HG02610 (cell line): ENCODE data around the gene ANKRD1.
A peak's percentile ranks its signal among the peaks of the same experiment; 100 is the strongest.
"Not testable (repeated sequence)": the region's sequence is repeated elsewhere in the genome, so short reads cannot be mapped to it uniquely, and the experiment has no call there.

Experiments used
- ATAC-seq: cut with Tn5 transposase; IDR thresholded peaks from one replicate; pipeline ENCODE4 v1.9.1; 2021; ENCODE audit warnings: mild to moderate bottlenecking, moderate library complexity; ENCODE audit not compliant: unreplicated experiment

The ANKRD1 gene

DNA sequence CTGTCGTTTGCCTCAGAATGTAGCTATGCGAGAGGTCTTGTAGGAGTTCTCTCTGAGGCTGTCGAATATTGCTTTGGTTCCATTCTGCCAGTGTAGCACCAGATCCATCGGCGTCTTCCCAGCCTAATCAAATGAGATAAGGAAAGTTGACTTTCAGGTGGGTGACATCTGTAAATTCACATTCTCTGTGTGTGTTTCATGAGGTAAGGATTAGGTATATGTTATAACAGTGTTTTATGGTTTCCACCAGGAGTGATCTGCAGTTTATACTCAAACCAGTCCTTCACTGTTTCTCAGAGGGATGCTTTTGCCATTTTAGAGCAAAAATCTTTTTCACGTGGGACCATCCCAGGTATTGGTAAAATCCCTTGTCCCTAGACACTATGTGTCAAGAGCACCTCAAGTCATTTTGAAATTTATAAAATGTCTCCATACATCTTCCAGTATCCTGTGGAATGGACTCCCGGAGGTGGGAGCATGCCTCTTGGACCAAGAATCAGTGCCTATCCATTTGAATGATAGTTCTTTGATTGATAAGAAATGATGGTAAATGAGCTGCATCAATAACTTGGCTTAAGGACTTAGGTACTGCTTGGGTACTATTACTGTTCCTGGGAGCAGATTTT lies 7.9 kb downstream of the ANKRD1 start:
- ATAC-seq: no peak

DNA sequence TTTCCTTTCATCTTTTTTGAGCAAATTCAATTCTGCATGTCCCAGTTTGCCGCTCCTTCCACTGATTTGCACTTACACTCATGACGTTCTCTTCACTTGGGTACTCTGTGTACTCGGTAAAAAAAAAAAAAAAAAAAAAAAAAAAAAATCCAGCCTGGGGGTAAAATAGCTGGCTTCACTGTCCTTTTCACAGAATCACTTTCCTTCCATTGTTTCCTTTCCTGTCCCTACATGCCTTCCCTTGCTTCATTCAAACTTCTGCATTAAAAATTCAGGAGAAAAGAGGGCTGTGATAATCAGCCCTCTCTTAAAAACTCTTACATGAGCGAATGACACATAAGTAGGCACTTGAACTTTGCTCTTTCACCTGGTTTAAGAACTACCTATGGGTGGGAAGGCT lies 8.7 kb downstream of the ANKRD1 start:
- no peak for ATAC-seq

DNA sequence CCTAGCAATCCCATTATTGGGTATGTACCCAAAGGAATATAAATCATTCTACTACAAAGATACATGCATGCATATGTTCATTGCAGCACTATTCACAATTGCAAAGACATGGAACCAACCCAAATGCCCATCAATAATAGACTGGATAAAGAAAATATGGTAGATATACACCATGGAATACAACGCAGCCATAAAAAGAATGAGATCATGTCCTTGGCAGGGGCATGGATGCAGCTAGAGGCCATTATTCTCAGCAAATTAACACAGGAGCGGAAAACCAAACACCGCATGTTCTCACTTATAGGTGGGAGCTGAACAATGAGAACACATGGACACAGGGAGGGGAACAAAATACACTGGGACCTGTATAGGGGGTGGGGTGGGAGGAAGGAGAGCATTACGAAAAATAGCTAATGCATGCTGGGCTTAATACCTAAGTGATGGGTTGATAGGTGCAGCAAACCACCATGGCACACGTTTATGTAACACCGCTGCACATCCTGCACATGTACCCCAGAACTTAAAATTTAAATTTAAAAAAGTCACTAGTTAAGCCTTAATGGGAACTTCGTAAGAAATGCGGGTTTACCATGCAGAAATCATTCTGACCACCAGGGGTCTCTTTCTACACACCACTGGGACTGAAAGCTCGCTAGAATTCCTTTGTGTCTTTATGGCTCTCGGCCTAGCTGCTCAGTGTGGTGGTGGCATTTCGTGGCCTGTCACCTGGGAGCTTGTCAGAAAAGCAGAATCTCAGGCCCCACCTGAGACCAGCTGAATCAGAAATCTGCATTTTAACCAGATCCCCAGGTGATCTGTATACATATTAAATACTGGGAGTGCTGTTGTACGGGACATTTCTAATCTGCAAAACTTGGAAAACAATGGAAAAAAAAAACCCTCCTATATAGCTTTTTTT lies 9.5 kb downstream of the ANKRD1 start:
- ATAC-seq: peak; percentile 76

GRCh38 chr10:90906596-90906995 lies 14.3 kb downstream of the ANKRD1 start:
- no peak for ATAC-seq

- peak; percentile 71 for ATAC-seq
Measured at GRCh38 chr10:90905925-90906324, 15.0 kb downstream of the ANKRD1 start.

DNA sequence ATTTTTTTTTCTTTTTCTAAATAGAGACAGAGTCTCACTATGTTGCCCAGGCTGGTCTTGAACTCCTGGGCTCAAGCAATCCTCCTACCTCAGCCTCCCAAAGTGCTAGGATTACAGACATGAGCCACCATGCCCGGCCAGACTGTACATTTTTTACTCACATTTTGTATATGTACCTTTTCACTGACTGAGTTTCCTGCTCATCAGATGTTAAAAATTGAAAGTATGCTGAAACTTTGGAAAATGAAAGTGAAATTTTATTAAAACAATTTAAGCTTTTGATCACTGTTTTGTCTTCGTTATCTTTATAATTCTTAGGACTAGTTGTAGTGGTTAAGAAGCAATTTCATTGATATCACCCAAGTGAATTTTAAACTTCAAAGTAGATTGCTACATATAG lies 24.0 kb downstream of the ANKRD1 start:
- ATAC-seq: not testable (repeated sequence)

- no peak for ATAC-seq
Measured at GRCh38 chr10:90893190-90893589, 27.7 kb downstream of the ANKRD1 start.

DNA sequence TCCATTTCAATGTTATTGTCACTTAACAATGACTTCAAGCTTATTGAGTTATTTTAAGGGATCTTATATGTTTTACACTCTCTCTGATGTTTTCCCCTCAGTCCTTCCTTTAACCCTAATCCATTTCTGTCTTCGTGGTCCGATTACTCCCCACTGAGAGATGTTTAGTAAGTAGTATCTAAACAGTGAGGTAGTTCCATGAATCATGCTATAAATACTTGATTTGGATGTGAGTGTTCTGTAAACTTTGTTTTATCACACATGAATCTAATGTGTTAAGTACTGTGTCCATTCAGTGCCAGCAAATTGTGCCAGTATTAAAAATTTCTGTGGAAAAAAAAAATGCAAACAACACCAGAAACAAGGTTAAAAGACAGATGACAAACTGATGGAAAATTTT lies 30.5 kb downstream of the ANKRD1 start:
- no peak for ATAC-seq

GRCh38 chr10:90889636-90890035 lies 31.3 kb downstream of the ANKRD1 start:
- ATAC-seq: no peak

DNA sequence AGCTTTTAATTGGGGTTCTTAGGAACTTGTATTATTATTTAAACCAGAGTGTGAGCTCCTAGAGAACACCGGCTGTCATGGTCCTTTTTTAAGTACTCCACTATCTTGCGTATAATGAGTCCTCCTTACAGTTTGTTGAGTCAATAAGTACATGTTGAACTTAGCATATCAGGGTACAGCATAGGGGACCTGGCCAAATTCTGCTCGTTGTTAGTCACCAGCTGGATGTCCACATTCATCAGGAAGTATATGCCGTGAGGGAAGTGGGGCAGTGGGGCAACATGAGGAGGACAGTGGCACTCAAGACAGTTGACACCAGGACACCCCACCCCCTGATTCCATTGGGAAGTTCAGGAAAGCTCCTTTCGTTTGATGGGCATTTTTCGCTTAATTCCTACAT lies 32.5 kb downstream of the ANKRD1 start:
- no peak for ATAC-seq

- ATAC-seq: no peak
Measured at GRCh38 chr10:90887555-90887954, 33.3 kb downstream of the ANKRD1 start.

GRCh38 chr10:90885176-90885575 lies 35.7 kb downstream of the ANKRD1 start:
- no peak for ATAC-seq

DNA sequence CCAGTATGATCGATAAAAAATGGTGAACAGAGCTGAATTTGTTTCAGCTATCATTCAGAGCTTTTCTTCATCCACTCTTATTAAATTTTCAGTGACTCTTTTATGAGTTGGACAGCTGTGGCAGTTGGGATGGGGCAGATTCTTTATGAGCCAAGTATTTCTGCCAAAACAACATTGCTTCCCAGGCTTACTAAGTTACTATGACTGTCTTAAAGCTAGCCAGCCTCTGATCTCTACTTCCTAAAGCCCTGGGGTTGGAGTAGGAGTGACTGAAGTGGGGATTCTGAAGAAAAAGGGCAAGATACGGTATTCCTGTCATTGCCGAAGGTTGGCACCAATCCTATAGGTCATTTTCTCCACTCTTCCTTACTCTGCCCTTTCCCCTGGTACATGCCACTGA lies 36.5 kb downstream of the ANKRD1 start:
- no peak for ATAC-seq

GRCh38 chr10:90880059-90880719 lies 40.7 kb downstream of the ANKRD1 start:
- not testable (repeated sequence) for ATAC-seq

DNA sequence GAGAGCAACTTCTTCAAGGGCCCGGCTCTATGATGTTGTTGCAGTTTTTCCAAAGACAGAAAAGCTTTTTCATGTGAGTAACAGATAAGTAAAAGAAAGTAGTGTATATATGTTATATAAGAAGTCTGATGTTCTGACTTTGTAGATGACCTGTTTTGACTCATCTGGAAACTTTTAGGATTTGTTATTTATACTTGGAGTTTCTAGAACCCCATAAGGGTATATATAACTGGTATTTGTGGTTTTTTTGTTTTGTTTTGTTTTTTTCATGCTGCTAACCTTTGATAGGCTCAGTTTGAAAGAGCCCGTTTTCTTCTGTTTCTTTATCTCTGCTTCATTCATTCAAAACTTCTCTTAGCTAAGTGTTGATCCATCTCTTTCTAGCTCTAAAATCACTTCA lies 41.8 kb downstream of the ANKRD1 start:
- no peak for ATAC-seq

GRCh38 chr10:90872648-90873020 lies 48.3 kb downstream of the ANKRD1 start:
- peak; percentile 6 for ATAC-seq

DNA sequence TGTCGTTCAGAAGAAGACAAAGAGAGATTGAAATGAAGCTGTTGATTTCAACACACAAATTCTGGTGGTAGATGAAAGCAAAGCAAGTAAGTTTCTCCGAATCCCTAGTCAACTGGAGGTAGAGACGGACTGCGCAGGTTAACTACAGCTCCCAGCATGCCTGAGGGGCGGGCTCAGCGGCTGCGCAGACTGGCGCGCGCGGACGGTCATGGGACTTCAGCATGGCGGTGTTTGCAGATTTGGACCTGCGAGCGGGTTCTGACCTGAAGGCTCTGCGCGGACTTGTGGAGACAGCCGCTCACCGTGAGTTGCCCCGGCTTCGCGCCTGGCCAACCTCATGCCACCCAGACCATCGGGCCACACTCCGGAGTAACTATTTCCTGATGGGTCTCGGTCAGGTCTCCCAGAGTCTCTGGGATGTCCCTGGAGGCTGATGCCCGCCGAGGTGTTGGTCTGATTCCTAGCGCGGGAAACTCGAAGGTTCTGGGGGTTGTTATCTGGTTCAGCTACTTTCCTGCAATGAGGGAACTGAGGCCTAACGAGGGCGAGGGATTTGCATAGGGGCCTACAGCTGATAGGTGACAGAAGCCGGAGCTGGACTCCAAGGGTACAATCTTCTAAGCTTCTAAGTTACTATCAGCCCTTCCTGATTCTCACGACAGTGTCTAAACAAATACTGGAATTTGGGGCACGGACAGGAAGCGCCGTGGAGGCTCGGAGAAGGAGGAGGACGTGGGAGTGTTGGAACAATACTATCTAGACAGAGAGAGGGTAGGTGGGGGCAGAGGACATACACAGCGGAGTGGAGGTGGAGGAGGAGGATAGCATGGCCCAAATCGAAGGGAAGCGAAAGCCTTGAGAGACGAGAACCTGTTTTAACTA lies 48.9 kb downstream of the ANKRD1 start, which contains the start of gene RPP30:
Gene RPP30, plus strand, starts transcription at position 209 of the 882 bp plus-strand sequence. Its CDS starts 13 bp downstream, at position 222.
- peak; percentile 97 for ATAC-seq

DNA sequence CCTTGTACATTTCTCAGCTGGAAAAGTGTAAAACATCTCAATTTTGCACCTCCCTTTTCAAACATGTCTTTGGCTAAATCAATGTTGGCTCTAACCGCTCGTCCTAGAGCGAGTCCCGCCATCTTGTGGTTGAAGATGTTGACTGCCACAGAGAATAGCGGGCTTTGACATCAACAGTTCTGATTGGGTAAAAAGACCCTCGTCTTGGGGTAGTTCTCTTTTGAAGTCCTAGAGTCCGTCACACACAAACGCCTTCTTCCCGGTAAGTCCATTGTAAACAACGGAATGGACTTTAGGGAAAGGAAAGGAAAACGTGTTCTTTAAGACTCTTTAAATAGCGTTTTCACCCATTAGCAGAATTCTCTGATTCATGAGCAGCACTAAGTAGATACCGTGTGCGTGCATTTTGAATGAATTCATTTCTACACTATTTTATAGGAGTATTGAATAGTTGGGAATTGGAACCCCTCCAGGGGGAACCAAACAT lies 49.6 kb downstream of the ANKRD1 start:
- ATAC-seq: peak; percentile 47

- no peak for ATAC-seq
Measured at GRCh38 chr10:90866050-90866598, 54.8 kb downstream of the ANKRD1 start.

GRCh38 chr10:90865401-90865800 lies 55.5 kb downstream of the ANKRD1 start:
- no peak for ATAC-seq
